ENCODE measurements around the gene ACKR2. TPM values are rescaled to one million over a fixed set of nuclear protein-coding genes. Genes with fewer than 3 reads are reported as not detected.

Gene ACKR2
- total RNA-seq, 1 experiment from 2014 or later: not detected

DNA sequence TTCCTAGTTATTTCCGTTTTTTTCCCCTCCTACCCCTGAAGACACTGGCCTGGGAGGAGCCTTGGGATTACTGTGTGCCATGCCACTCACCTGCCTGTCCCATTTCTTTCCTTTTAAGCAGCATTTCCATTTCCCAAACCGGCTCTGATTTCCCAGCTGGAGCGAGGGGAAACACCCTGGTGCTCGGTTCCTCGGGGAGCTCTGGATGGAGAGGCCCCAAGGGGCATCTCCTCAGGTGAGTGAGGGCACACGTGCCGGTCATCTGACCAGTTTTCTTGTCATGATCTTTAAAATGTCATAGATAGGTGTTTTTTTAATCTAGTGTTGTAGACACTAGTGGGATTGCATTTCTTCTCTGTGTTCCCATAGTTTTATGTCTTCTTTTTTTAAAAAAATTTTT, 99.4 kb downstream of the ACKR2 start:
- Histone ChIP-seq H3K4me1 (ENCODE audit: insufficient read depth, low read length) (no peaks in the 10 kb centered on the region), H3K27ac (ENCODE audit: insufficient read length, low read depth, low read length) (no peak overlapping the region)
- no peak for DNase-seq

More for the DNA sequence above, 99.4 kb downstream of the ACKR2 start:
- no peak overlapping the region for H2BK5ac ChIP-seq (ENCODE audit: insufficient read length, low read length)
- peaks cover 3% of the 10 kb centered on the region for H3K9me3 ChIP-seq (ENCODE audit: control insufficient read depth, low read depth, low read length)
- Mint-ChIP-seq H3K27ac (no peak overlapping the region; a peak in 2 of 7 replicates), H3K36me3 (ENCODE audit: insufficient read depth in 1 of 3, low read depth in 3 of 3) (peaks cover 13 to 33% (median 20%) of the 10 kb centered on the region in 3 experiments), H3K9me3 (peaks cover 29 to 36% of the 10 kb centered on the region in 2 experiments), H3K4me3 (no peak overlapping the region), H3K4me1 (peaks cover 15 to 17% of the 10 kb centered on the region in 2 experiments), H3K27me3 (ENCODE audit: low read depth) (peaks cover 10% of the 10 kb centered on the region; the same call in 1 of the 2 replicates)
- H4K5ac ChIP-seq (ENCODE audit: insufficient read length, low read depth, low read length): no peak overlapping the region
- no peak overlapping the region for H3K4me2 ChIP-seq (ENCODE audit: insufficient read depth, insufficient read length, low read length)
- no peaks in the 10 kb centered on the region for H3K23me2 ChIP-seq (ENCODE audit: insufficient read length, low read depth, low read length, poor library complexity, severe bottlenecking)
- no peak overlapping the region for H2BK20ac ChIP-seq (ENCODE audit: low read depth, low read length, poor library complexity, severe bottlenecking)
- H3K27me3 ChIP-seq (ENCODE audit: insufficient read depth, low read length): no peaks in the 10 kb centered on the region
- TF ChIP-seq, protein P1, sequence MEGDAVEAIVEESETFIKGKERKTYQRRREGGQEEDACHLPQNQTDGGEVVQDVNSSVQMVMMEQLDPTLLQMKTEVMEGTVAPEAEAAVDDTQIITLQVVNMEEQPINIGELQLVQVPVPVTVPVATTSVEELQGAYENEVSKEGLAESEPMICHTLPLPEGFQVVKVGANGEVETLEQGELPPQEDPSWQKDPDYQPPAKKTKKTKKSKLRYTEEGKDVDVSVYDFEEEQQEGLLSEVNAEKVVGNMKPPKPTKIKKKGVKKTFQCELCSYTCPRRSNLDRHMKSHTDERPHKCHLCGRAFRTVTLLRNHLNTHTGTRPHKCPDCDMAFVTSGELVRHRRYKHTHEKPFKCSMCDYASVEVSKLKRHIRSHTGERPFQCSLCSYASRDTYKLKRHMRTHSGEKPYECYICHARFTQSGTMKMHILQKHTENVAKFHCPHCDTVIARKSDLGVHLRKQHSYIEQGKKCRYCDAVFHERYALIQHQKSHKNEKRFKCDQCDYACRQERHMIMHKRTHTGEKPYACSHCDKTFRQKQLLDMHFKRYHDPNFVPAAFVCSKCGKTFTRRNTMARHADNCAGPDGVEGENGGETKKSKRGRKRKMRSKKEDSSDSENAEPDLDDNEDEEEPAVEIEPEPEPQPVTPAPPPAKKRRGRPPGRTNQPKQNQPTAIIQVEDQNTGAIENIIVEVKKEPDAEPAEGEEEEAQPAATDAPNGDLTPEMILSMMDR (conservative IDR thresholded peaks at IDR 0.05): no peak
- H3K9ac ChIP-seq (ENCODE audit: extremely low read depth, insufficient read length, low read length): no peak overlapping the region
- no peaks in the 10 kb centered on the region for H3K79me2 ChIP-seq (ENCODE audit: insufficient read depth, low read length)
- H3K56ac ChIP-seq (ENCODE audit: insufficient read length, low read depth, low read length): no peak overlapping the region
- H3K4ac ChIP-seq (ENCODE audit: low read depth, low read length): no peak overlapping the region
- no peak overlapping the region for H2BK120ac ChIP-seq (ENCODE audit: low read depth, low read length, poor library complexity, severe bottlenecking)
- WGBS (ENCODE audit: extremely low coverage, insufficient read length, low lambda C conversion rate): no CpG with 5 or more reads among the region's 7 CpGs
- H3K18ac ChIP-seq (ENCODE audit: insufficient read length, low read depth, low read length): no peak overlapping the region
- no peak overlapping the region for H3K23ac ChIP-seq (ENCODE audit: insufficient read length, low read depth, low read length)
- H4K8ac ChIP-seq (replicated peaks; ENCODE audit: insufficient read length, low read depth, low read length): no peak overlapping the region
- no peak overlapping the region for H3K14ac ChIP-seq (ENCODE audit: insufficient read depth, low read length)
- no peak overlapping the region for H2AK5ac ChIP-seq (ENCODE audit: insufficient read length, low read length)
- no peak overlapping the region for H3T11ph ChIP-seq (ENCODE audit: low read length)
- no peak overlapping the region for H2BK15ac ChIP-seq (ENCODE audit: low read depth, low read length)
- H4K20me1 ChIP-seq (ENCODE audit: control insufficient read depth, insufficient read depth, insufficient read length): no peaks in the 10 kb centered on the region
- no peak overlapping the region for H2BK12ac ChIP-seq (ENCODE audit: insufficient read length, low read depth, low read length)
- no peaks in the 10 kb centered on the region for H3K79me1 ChIP-seq (ENCODE audit: insufficient read depth, low read depth, low read length, poor library complexity, severe bottlenecking)
- no peak overlapping the region for H2AFZ ChIP-seq (ENCODE audit: low read length)
- no peak overlapping the region for H4K91ac ChIP-seq (ENCODE audit: insufficient read length, low read depth, low read length)
